Neuronal stem cell (in vitro differentiated cells): ENCODE results near the gene S1PR3.

Source experiments
- DNase-seq: peaks from one replicate; pipeline ENCODE4 v3.0.0-alpha.2; 2013; ENCODE audit warnings: low spot score
- H2AFZ ChIP-seq: one replicate; pipeline ENCODE4 v1.6.1; 2013; ENCODE audit warnings: mild to moderate bottlenecking, low read length, inconsistent platforms
- H2AK5ac ChIP-seq: 2 replicates; pipeline ENCODE4 v1.6.1; 2013; ENCODE audit warnings: low read depth, mild to moderate bottlenecking, inconsistent platforms, low read length, moderate library complexity, mixed read lengths
- H2BK120ac ChIP-seq: 2 replicates; pipeline ENCODE4 v1.6.1; 2013; ENCODE audit warnings: low read depth, mild to moderate bottlenecking, inconsistent platforms, low read length, moderate library complexity, mixed read lengths
- H2BK12ac ChIP-seq: one replicate; pipeline ENCODE4 v1.6.1; 2013; ENCODE audit warnings: low read length, inconsistent platforms
- H2BK15ac ChIP-seq: 2 replicates; pipeline ENCODE4 v1.6.1; 2013; ENCODE audit warnings: mild to moderate bottlenecking, low read length, inconsistent platforms, mixed read lengths
- H2BK5ac ChIP-seq: one replicate; pipeline ENCODE4 v1.6.1; 2013; ENCODE audit warnings: inconsistent platforms, mild to moderate bottlenecking, low read length, moderate library complexity
- H3K14ac ChIP-seq: one replicate; pipeline ENCODE4 v1.6.1; 2013; ENCODE audit warnings: low read length, inconsistent platforms
- H3K18ac ChIP-seq: 2 replicates; pipeline ENCODE4 v1.6.1; 2013; ENCODE audit warnings: low read length, inconsistent platforms
- H3K23ac ChIP-seq: 2 replicates; pipeline ENCODE4 v1.6.1; 2013; ENCODE audit warnings: low read depth, mild to moderate bottlenecking, mixed read lengths, low read length, inconsistent platforms; ENCODE audit not compliant: poor library complexity
- H3K27ac ChIP-seq: replicated peaks from 3 replicates; pipeline ENCODE4 v1.5.1; 2013; ENCODE audit warnings: low read length, inconsistent platforms
- H3K27me3 ChIP-seq, 3 experiments: 2 replicates each; pipeline ENCODE4 v1.6.1; 2013; ENCODE audit warnings: low read length in 3 of 3, mild to moderate bottlenecking in 2 of 3, inconsistent platforms in 1 of 3, low read depth in 1 of 3, mixed read lengths in 1 of 3, moderate library complexity in 1 of 3; ENCODE audit not compliant: control insufficient read depth in 3 of 3, insufficient read depth in 3 of 3
- H3K36me3 ChIP-seq, 2 donors: replicated peaks in 1 of 2; 2 replicates each; pipeline ENCODE4 v1.6.1; 2013; ENCODE audit warnings: low read length in 2 of 2; ENCODE audit not compliant: control insufficient read depth in 2 of 2, insufficient read depth in 2 of 2
- H3K4ac ChIP-seq: 2 replicates; pipeline ENCODE4 v1.6.1; 2013; ENCODE audit warnings: inconsistent platforms, mild to moderate bottlenecking, low read length, moderate library complexity
- H3K4me1 ChIP-seq, 2 donors: 1 replicate in 1 of 2; 2 replicates in 1 of 2; pipeline ENCODE4 v1.6.1; 2013; ENCODE audit warnings: low read length in 2 of 2, low read depth in 1 of 2; ENCODE audit not compliant: control insufficient read depth in 2 of 2, insufficient read depth in 1 of 2
- H3K4me2 ChIP-seq: one replicate; pipeline ENCODE4 v1.6.1; 2013; ENCODE audit warnings: mild to moderate bottlenecking, low read length, inconsistent platforms; ENCODE audit not compliant: insufficient read depth, poor library complexity, severe bottlenecking
- H3K4me3 ChIP-seq, 2 donors: 2 replicates each; pipeline ENCODE4 v1.5.1; 2013; ENCODE audit warnings: low read length in 2 of 2, mild to moderate bottlenecking in 2 of 2, inconsistent platforms in 1 of 2, moderate library complexity in 1 of 2
- H3K79me1 ChIP-seq: one replicate; pipeline ENCODE4 v1.6.1; 2013; ENCODE audit warnings: low read depth, mild to moderate bottlenecking, inconsistent platforms, low read length, moderate library complexity
- H3K9ac ChIP-seq: one replicate; pipeline ENCODE4 v1.6.1; 2013; ENCODE audit warnings: mild to moderate bottlenecking, low read depth, low read length, inconsistent platforms; ENCODE audit not compliant: poor library complexity
- H3K9me3 ChIP-seq, 2 donors: replicated peaks in 1 of 2; 2 replicates each; pipeline versions ENCODE3 to v1.6.1; 2013; ENCODE audit warnings: low read length in 2 of 2, mild to moderate bottlenecking in 2 of 2, inconsistent platforms in 1 of 2, low read depth in 1 of 2, mixed read lengths in 1 of 2, moderate library complexity in 1 of 2; ENCODE audit not compliant: control insufficient read depth in 2 of 2, insufficient read depth in 1 of 2
- H4K8ac ChIP-seq: one replicate; pipeline ENCODE4 v1.6.1; 2013; ENCODE audit warnings: low read depth, mild to moderate bottlenecking, inconsistent platforms, low read length, moderate library complexity
- H4K91ac ChIP-seq: one replicate; pipeline ENCODE4 v1.6.1; 2013; ENCODE audit warnings: low read length, low read depth, mild to moderate bottlenecking, inconsistent platforms; ENCODE audit not compliant: poor library complexity
- WGBS, 2 donors: extraction: QIAGEN DNeasy Blood & Tissue Kit; methylation state at CpG; one replicate each; pipeline ENCODE4 v1.1.7; 2013; ENCODE audit warnings: missing lambda C conversion rate in 2 of 2, mixed read lengths in 1 of 2; ENCODE audit not compliant: insufficient read length in 2 of 2, insufficient replicate concordance in 1 of 2; ENCODE audit errors: extremely low coverage in 2 of 2; 5-methylcytosine and 5-hydroxymethylcytosine counted together

The S1PR3 gene

DNA sequence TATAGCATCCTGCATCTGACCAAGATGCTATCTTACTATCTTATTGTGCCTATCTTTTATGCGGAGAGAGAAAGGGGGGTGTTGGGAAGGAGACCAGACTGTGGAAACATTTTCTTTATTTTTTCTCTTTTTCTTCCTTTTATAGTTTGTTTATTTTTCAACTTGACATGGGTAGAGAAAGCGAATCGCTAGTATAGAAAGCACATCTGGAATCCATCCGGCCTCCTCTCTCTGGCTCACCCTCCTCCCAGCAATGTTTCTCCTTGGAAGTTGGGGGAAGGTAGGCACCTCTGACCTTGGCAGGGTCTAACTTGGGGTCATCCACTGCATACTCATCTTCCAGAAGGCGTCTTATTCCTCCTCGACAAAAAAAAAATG is 3.9 kb downstream of the S1PR3 start:
- Histone ChIP-seq H3K18ac (no peak overlapping the region), H3K23ac (no peak overlapping the region), H2BK15ac (no peak overlapping the region), H3K79me1 (no peaks in the 10 kb centered on the region), H3K27me3 (no peaks in the 10 kb centered on the region), H3K36me3 (peaks cover 2 to 57% of the 10 kb centered on the region in 2 donors), H3K9ac (no peak overlapping the region), H2BK12ac (no peak overlapping the region), H3K14ac (no peak overlapping the region), H2AK5ac (no peak overlapping the region), H4K91ac (no peak overlapping the region), H3K4ac (no peak overlapping the region), H3K4me2 (no peak overlapping the region), H2BK5ac (no peak overlapping the region), H3K4me1 (peaks cover 5 to 31% of the 10 kb centered on the region in 2 donors), H4K8ac (no peak overlapping the region), H2AFZ (no peak overlapping the region), H2BK120ac (no peak overlapping the region), H3K27ac (no peak overlapping the region), H3K4me3 (no peak overlapping the region), H3K9me3 (peaks cover 0 to under 1% of the 10 kb centered on the region in 2 donors)
- no CpG with 5 or more reads among the region's 6 CpGs for WGBS, 2 donors
- DNase-seq = no peak

DNA sequence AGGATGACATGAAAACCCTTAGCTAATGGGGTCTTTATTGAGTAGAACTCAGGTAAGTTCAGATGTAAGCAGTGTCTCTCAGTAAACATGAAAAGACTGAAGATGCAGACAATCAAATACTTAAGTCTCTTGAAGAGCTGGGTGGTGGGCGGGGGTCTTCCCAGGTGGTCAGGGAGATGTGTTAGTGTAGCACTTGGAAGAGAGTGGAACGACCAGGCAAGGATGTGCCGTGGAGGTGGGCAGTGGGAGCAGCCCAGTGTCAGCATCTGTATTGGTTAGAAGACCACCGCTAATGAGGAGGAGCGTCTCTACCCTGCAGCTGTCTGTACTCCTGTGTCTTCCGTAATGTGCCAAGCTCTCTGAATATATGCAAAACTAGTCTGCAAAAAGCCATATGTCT is 4.4 kb downstream of the S1PR3 start:
- peaks cover 0 to 2% of the 10 kb centered on the region in 2 donors for H3K9me3 ChIP-seq
- no peak overlapping the region for H3K23ac ChIP-seq
- no peak overlapping the region for H2BK12ac ChIP-seq
- H3K4me3 ChIP-seq = no peak overlapping the region
- H4K8ac ChIP-seq = no peak overlapping the region
- H3K4me1 ChIP-seq = peaks cover 4 to 31% of the 10 kb centered on the region in 2 donors
- no peak overlapping the region for H2AK5ac ChIP-seq
- WGBS, 2 donors = no CpG with 5 or more reads among the region's 6 CpGs
- H3K18ac ChIP-seq = no peak overlapping the region
- no peak overlapping the region for H4K91ac ChIP-seq
- no peak overlapping the region for H2BK15ac ChIP-seq
- no peaks in the 10 kb centered on the region for H3K27me3 ChIP-seq
- no peak overlapping the region for H2BK5ac ChIP-seq
- no peak for DNase-seq
- peaks cover 2 to 62% of the 10 kb centered on the region in 2 donors for H3K36me3 ChIP-seq
- H3K14ac ChIP-seq = no peak overlapping the region
- H3K4ac ChIP-seq = no peak overlapping the region
- no peak overlapping the region for H3K4me2 ChIP-seq
- H3K9ac ChIP-seq = no peak overlapping the region
- no peak overlapping the region for H2BK120ac ChIP-seq
- no peak overlapping the region for H2AFZ ChIP-seq
- H3K79me1 ChIP-seq = no peaks in the 10 kb centered on the region
- no peak overlapping the region for H3K27ac ChIP-seq

DNA sequence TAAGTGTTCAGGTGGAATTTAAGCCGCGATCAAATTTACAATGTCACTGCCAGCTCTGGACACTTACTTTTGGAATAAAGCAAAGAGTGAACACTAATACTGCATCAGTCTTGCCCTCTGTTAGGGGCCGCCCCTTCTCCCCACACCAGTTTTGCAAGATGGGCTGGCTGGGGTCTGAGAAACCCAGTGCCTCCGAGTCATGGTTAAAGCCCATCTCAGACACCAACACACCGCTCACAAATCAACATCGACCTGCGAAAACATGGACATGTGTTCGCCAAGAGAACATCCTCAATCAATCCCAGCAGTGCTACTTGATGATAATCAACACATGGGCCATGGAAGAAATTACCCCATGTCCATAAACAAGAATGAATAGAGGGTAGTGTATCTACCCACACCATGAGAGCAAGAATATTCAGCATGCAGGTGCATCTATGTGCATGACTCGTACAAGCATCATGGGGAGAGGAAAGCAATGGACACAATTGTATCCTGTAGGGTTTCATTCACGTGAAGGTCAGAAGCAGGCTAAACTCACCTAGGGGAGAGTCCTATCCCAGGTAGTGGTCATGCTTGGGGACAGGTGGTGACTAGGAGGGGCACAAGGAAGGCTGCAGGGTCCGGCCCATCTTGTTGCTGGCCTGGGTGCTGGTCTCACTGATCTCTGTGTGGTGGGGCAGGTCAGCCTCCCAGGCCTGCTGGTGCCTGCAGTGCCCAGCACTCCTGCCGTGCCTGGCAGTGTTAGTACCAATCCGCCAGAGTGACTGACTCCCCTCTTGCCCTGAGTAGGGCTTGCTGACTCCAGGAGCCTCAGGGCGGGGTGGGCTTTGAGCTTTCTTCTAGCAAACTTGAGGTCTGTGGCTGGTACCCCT is 5.0 kb downstream of the S1PR3 start:
- Histone ChIP-seq H2AK5ac (no peak overlapping the region), H3K18ac (no peak overlapping the region), H3K79me1 (peaks cover under 1% of the 10 kb centered on the region), H3K4me3 (no peak overlapping the region), H3K23ac (no peak overlapping the region), H3K9me3 (peaks cover 0 to 2% of the 10 kb centered on the region in 2 donors), H3K27ac (no peak overlapping the region), H3K4me1 (peaks cover 8 to 30% of the 10 kb centered on the region in 2 donors), H2BK5ac (no peak overlapping the region), H2BK15ac (no peak overlapping the region), H3K4me2 (no peak overlapping the region), H4K91ac (no peak overlapping the region), H2BK12ac (no peak overlapping the region), H3K14ac (no peak overlapping the region), H3K4ac (no peak overlapping the region), H2BK120ac (no peak overlapping the region), H3K9ac (no peak overlapping the region), H3K36me3 (peaks cover 4 to 66% of the 10 kb centered on the region in 2 donors), H3K27me3 (no peaks in the 10 kb centered on the region), H2AFZ (no peak overlapping the region), H4K8ac (no peak overlapping the region)
- no CpG with 5 or more reads among the region's 14 CpGs for WGBS, 2 donors
- no peak for DNase-seq

DNA sequence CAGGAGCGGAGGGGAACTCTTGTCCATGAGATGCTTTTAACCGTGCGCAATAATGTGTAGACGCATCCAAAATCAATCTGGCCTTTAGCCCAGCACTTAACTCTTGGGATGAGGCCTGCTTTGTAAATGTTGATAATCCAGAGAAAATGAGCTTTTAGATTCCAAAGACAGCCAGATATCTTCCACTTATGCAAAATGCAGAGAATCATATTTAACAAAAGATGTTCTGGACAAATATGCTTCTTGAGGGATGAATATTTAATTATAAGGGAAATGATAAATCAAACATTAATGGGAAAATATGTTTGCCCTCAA is 5.6 kb downstream of the S1PR3 start:
- WGBS, 2 donors = no CpG with 5 or more reads among the region's 4 CpGs
- H2AFZ ChIP-seq = no peak overlapping the region
- no peak overlapping the region for H3K9ac ChIP-seq
- no peak overlapping the region for H4K91ac ChIP-seq
- no peak overlapping the region for H2BK12ac ChIP-seq
- peaks cover 5% of the 10 kb centered on the region for H3K79me1 ChIP-seq
- no peak overlapping the region for H3K4me3 ChIP-seq
- H2BK15ac ChIP-seq = no peak overlapping the region
- H2AK5ac ChIP-seq = no peak overlapping the region
- no peak overlapping the region for H3K4ac ChIP-seq
- no peaks in the 10 kb centered on the region for H3K27me3 ChIP-seq
- H3K18ac ChIP-seq = no peak overlapping the region
- H3K23ac ChIP-seq = no peak overlapping the region
- no peak overlapping the region for H3K4me2 ChIP-seq
- DNase-seq = no peak
- H2BK120ac ChIP-seq = no peak overlapping the region
- H3K27ac ChIP-seq = no peak overlapping the region
- H3K9me3 ChIP-seq = peaks cover 0 to 2% of the 10 kb centered on the region in 2 donors
- no peak overlapping the region for H3K14ac ChIP-seq
- H3K36me3 ChIP-seq = peaks cover 10 to 72% of the 10 kb centered on the region in 2 donors
- peaks cover 12 to 30% of the 10 kb centered on the region in 2 donors for H3K4me1 ChIP-seq
- no peak overlapping the region for H2BK5ac ChIP-seq
- no peak overlapping the region for H4K8ac ChIP-seq
